ENCODE measurements around the gene NBPF14.
A peak's percentile ranks its signal among the peaks of the same experiment; 100 is the strongest.
"Not testable (repeated sequence)": the region's sequence is repeated elsewhere in the genome, so short reads cannot be mapped to it uniquely, and the experiment has no call there.

NBPF14 gene, protein sequence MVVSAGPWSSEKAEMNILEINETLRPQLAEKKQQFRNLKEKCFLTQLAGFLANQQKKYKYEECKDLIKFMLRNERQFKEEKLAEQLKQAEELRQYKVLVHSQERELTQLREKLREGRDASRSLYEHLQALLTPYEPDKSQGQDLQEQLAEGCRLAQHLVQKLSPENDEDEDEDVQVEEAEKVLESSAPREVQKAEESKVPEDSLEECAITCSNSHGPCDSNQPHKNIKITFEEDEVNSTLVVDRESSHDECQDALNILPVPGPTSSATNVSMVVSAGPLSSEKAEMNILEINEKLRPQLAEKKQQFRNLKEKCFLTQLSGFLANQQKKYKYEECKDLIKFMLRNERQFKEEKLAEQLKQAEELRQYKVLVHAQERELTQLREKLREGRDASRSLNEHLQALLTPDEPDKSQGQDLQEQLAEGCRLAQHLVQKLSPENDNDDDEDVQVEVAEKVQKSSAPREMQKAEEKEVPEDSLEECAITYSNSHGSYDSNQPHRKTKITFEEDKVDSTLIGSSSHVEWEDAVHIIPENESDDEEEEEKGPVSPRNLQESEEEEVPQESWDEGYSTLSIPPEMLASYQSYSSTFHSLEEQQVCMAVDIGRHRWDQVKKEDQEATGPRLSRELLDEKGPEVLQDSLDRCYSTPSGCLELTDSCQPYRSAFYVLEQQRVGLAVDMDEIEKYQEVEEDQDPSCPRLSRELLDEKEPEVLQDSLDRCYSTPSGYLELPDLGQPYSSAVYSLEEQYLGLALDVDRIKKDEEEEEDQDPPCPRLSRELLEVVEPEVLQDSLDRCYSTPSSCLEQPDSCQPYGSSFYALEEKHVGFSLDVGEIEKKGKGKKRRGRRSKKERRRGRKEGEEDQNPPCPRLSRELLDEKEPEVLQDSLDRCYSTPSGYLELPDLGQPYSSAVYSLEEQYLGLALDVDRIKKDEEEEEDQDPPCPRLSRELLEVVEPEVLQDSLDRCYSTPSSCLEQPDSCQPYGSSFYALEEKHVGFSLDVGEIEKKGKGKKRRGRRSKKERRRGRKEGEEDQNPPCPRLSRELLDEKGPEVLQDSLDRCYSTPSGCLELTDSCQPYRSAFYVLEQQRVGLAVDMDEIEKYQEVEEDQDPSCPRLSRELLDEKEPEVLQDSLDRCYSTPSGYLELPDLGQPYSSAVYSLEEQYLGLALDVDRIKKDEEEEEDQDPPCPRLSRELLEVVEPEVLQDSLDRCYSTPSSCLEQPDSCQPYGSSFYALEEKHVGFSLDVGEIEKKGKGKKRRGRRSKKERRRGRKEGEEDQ (N-terminal part only)

DNA sequence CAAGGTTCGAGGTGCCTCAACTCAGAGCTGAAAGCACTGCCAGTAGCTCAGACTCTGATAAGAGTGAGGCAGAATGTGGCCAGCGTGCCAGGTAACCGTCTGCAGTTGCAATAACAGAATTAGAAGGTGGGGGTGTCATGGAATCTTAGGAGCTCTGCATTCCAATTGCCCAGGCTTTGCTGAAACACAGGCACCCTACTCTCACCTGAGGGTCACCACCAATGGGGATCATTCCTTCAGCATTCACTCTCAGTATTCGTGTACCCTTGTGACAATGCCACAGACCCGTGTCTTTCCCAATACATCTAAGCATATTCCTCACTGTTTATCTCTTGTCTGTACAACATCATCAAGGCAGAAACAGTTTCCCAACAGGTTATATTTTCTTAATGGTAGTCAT lies at the start of gene NBPF14:
NBPF14 (minus strand) TSS at position 101 of the 400 bp plus-strand sequence. CDS start 294 bp downstream, outside the sequence.
- DNase-seq (ENCODE audit: low spot score) = not testable (repeated sequence)

DNA sequence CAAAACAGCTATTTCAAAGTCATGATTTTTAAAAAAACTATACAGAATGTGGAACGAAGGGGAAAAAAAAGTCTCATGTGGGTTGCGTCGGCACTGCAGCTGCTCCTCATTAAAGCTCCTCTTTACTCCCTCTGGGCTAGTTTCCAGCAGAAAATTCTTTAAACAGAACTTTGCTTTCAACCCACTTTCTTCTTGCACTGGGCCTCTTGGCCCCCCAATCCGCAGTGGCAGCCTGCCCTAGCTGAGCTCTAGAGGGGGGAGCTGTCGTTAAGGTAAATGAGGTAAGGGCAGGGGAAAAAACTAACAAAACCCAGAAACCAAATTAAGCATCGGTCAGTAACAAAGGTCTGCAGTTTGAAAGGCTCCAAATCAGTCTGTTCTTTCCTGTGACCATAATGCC lies 29.6 kb upstream of the NBPF14 start:
- not testable (repeated sequence) for DNase-seq (ENCODE audit: low spot score)

DNA sequence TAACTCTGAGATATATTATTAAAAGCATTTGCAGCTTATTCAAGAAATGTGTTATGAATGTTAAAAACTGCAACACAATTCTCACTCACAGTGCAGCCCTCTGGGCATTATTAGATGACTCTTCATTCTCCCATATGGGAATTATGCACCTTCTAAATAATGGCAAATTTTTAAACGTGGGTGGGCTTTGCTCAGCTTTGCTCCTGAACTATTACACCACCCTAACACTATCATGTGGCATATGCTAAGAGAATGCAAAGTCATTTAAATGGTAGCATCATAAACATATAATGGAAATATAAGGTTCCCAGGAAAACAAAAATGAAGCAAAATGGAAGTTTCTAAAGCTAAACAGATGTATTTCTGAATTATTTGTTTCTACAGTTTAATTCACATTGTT lies 22.4 kb upstream of the NBPF14 start:
- not testable (repeated sequence) for DNase-seq (ENCODE audit: low spot score)

- not testable (repeated sequence) for DNase-seq (ENCODE audit: low spot score)
These were observed 9.5 kb upstream of the NBPF14 start for GRCh38 chr1:148605266-148605665.

DNA sequence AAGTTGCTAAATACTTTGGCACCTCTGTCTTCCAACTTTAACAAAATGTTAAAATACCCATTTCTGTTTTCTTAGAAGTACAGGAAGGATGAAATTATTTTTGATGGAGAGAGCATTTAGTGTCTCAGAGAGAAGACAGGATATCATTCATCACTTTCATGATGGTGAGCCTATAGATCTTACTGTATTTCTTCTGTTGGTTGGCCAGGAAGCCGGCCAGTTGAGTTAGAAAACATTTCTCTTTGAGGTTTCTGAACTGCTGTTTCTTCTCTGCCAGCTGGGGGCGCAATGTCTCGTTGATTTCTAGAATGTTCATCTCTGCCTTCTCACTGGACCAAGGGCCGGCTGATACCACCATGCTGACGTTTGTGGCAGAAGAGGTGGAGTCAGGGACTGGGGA lies 451 bp downstream of the NBPF14 start:
- DNase-seq (ENCODE audit: low spot score) = not testable (repeated sequence)

- not testable (repeated sequence) for DNase-seq (ENCODE audit: low spot score)
These were observed 4.7 kb downstream of the NBPF14 start for GRCh38 chr1:148591098-148591497.

DNA sequence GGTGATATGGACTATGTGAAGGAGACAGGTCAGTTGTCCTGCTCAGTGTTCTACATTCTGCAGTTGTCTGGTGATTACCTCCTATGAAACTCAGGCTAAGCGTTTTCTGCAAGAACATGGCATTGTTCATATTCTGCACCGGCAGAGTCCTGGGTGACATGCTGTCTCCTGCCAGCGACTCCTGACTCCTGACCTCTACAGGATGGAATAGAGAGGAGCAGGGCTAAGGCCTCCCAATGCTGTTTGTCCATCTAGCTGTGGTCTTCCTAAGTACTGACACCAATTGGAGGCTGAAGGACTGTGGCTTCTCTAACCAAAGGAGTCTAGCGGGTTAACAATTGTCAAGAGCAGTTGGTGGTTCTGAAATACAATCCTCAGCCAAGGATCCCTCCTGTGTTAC lies 63.7 kb downstream of the NBPF14 start:
- not testable (repeated sequence) for DNase-seq (ENCODE audit: low spot score)

GRCh38 chr1:148529101-148529567 lies 66.7 kb downstream of the NBPF14 start:
- not testable (repeated sequence) for DNase-seq (ENCODE audit: low spot score)

- DNase-seq (ENCODE audit: low spot score) = not testable (repeated sequence)
These were observed 67.2 kb downstream of the NBPF14 start for GRCh38 chr1:148528591-148528990.

- DNase-seq (ENCODE audit: low spot score) = not testable (repeated sequence)
These were observed 69.2 kb downstream of the NBPF14 start for GRCh38 chr1:148526587-148526986.

DNA sequence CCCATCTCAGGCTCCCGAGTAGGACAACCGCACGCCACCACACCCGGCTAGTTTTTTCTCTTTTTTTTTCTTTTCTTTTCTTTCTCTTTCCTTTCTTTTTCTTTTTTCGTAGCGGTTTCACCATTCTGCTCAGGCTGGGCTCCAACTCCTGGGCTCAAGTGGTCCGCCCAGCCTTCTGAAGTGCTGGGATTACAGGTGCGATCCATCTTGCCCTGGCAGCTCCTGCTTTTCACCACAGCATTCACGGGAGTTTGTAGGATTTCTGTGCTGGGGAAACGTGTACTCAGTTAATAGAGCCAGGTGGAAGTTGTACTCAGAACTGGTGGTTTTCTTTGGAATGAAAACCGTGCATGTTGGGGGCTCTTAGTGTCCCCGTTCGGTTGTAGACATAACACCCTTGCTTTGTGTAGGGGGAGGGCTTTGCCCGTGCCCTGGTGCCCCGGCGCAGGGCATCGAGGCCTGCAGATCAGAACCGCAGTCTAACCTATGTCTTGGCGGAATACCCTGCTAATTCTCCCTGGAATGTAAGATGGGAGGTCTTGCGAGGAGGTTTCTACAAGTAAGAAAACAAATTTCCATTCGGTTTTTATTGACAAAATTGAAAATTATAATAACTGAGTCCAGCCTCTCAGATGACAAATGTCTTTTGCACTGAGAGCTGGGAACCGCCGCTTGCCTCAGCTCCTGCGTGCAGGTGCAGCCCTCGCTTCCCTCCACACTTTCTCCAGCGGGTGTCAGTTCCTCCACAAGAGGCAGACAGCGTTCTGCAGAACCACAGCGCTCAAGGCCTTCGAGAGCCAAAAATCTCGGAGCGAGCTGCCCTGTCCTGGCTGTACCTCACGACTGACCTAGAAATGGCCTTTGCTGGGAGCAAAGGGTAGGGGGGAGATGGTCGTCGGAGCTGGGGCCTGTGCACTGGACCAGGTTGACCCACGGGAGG lies 72.3 kb downstream of the NBPF14 start:
- not testable (repeated sequence) for DNase-seq (ENCODE audit: low spot score)

- DNase-seq (ENCODE audit: low spot score) = peak; percentile 73
These were observed 73.1 kb downstream of the NBPF14 start for GRCh38 chr1:148522561-148523204.

- peak; percentile 59 for DNase-seq (ENCODE audit: low spot score)
These were observed 73.7 kb downstream of the NBPF14 start for GRCh38 chr1:148522072-148522471.

DNA sequence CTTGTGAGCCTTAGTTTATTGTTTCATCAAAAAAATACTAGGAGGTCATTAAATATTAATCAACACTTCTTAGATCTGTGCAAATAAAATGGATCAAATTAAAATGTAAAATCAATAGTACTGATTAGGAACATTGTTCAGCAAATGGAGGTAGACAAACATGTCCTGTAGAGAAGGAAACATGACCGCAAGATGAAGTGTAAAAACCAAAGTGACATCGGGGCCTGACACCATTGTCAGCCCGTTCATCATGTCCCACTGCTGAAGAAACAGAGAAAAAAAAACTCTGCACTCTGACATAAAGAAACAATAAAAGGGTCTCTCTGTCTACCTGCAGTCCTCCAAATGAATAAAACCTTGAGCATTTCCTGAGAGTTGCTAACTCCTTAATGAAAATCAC lies 81.5 kb downstream of the NBPF14 start:
- not testable (repeated sequence) for DNase-seq (ENCODE audit: low spot score)

DNA sequence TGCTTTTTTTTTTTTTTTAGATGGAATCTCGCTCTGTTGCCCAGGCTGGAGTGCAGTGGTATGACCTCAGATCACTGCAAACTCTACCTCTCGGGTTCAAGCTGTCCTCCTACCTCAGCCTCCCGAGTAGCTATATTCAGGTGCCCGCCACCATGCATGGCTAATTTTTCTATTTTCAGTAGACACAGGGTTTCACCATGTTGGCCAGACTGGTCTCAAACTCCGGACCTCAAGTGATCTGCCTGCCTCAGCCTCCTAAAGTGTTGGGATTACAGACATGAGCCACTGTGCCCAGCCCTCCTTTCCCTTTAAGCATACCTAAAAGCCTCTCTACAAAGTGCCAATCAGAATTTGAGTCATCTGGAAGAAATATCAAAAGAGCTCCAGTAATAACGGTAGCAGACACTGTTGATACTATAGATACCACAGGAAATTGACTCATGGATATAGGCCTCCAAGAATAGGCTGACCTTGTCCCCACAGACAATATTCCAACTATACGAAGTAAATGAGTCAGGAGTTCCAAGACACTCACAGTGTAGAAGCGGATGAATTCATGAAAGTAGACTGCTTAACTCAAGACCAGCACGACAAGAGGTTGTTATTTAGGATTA lies 83.1 kb downstream of the NBPF14 start:
- not testable (repeated sequence) for DNase-seq (ENCODE audit: low spot score)

- not testable (repeated sequence) for DNase-seq (ENCODE audit: low spot score)
These were observed 101.9 kb downstream of the NBPF14 start for GRCh38 chr1:148493933-148494332.

- DNase-seq (ENCODE audit: low spot score) = not testable (repeated sequence)
These were observed 112.8 kb downstream of the NBPF14 start, which contains the start of gene PPIAL4G for GRCh38 chr1:148483029-148483428. TSS of gene PPIAL4G (minus strand) at chr1:148483302. CDS start at chr1:148483252, 50 bp downstream.
